Stimulated activated CD8-positive, alpha-beta memory T cell treated with anti-CD3 and anti-CD28 coated beads, Interleukin-7, amount 100 ng/mL, for 4 hours (primary cell): ENCODE measurements around the gene TMEM115.

Source experiments
- DNase-seq, 2 donors: peaks; one replicate each; pipeline ENCODE4 v3.0.0-alpha.2; 2020; ENCODE audit warnings: low read depth in 2 of 2

TMEM115 gene

GRCh38 chr3:50331364-50331907 is 27.9 kb downstream of the TMEM115 start:
- no peak for DNase-seq

- no peak for DNase-seq
These were observed 29.0 kb downstream of the TMEM115 start for GRCh38 chr3:50330330-50330729.

GRCh38 chr3:50327943-50328691 is 31.2 kb downstream of the TMEM115 start, which contains the start of gene TUSC2:
TSS of gene TUSC2 (minus strand) at chr3:50328223. CDS start at chr3:50328099, 124 bp downstream.
- peak; percentile 90 to 92 for DNase-seq

GRCh38 chr3:50327129-50327528 is 32.2 kb downstream of the TMEM115 start:
- DNase-seq: no peak

- no peak for DNase-seq
These were observed 33.2 kb downstream of the TMEM115 start for GRCh38 chr3:50326182-50326541.

GRCh38 chr3:50325497-50326181 is 33.7 kb downstream of the TMEM115 start:
- no peak for DNase-seq

- no peak for DNase-seq
These were observed 34.2 kb downstream of the TMEM115 start for GRCh38 chr3:50325113-50325480.

GRCh38 chr3:50324351-50325112 is 34.8 kb downstream of the TMEM115 start:
- no peak for DNase-seq

GRCh38 chr3:50323614-50324199 is 35.6 kb downstream of the TMEM115 start:
- no peak for DNase-seq

- DNase-seq: no peak
These were observed 36.2 kb downstream of the TMEM115 start for GRCh38 chr3:50323092-50323600.

- no peak for DNase-seq
These were observed 36.8 kb downstream of the TMEM115 start, which contains the start of gene HYAL2 for GRCh38 chr3:50322386-50323091. TSS of gene HYAL2 (minus strand) at chr3:50322745. CDS start at chr3:50320489, 2,256 bp downstream.

- DNase-seq: no peak
These were observed 37.3 kb downstream of the TMEM115 start for GRCh38 chr3:50322115-50322385.

GRCh38 chr3:50321336-50322114 is 37.8 kb downstream of the TMEM115 start:
- DNase-seq: peak; percentile 66 to 77

- DNase-seq: peak in 1 of 2 donors; percentile 67
These were observed 38.4 kb downstream of the TMEM115 start for GRCh38 chr3:50320853-50321335.

- no peak for DNase-seq
These were observed 39.3 kb downstream of the TMEM115 start for GRCh38 chr3:50319894-50320625.

GRCh38 chr3:50319181-50319893 is 40.0 kb downstream of the TMEM115 start:
- DNase-seq: no peak

GRCh38 chr3:50318615-50319014 is 40.7 kb downstream of the TMEM115 start:
- no peak for DNase-seq

- no peak for DNase-seq
These were observed 41.2 kb downstream of the TMEM115 start for GRCh38 chr3:50318163-50318562.

GRCh38 chr3:50317300-50317699 is 42.0 kb downstream of the TMEM115 start:
- no peak for DNase-seq
